IPS-15b (cell line): ENCODE results near the gene HSF2BP.

Experiments
- H3K27me3 ChIP-seq: one replicate; pipeline ENCODE4 v1.6.1; 2013; ENCODE audit warnings: low read length; ENCODE audit not compliant: control insufficient read depth, insufficient read depth
- H3K36me3 ChIP-seq: one replicate; pipeline ENCODE4 v1.6.1; 2013; ENCODE audit warnings: low read length; ENCODE audit not compliant: control insufficient read depth, insufficient read depth
- H3K4me1 ChIP-seq: one replicate; pipeline ENCODE4 v1.6.1; 2013; ENCODE audit warnings: mild to moderate bottlenecking, low read length; ENCODE audit not compliant: control insufficient read depth, insufficient read depth
- H3K4me3 ChIP-seq: one replicate; pipeline ENCODE4 v1.5.1; 2013; ENCODE audit warnings: low read depth, low read length
- H3K9ac ChIP-seq: one replicate; pipeline ENCODE4 v1.6.1; 2013; ENCODE audit warnings: low read depth, mild to moderate bottlenecking, low read length
- H3K9me3 ChIP-seq: one replicate; pipeline ENCODE4 v1.6.1; 2013; ENCODE audit warnings: mild to moderate bottlenecking, low read length; ENCODE audit not compliant: control insufficient read depth, insufficient read depth

HSF2BP gene

DNA sequence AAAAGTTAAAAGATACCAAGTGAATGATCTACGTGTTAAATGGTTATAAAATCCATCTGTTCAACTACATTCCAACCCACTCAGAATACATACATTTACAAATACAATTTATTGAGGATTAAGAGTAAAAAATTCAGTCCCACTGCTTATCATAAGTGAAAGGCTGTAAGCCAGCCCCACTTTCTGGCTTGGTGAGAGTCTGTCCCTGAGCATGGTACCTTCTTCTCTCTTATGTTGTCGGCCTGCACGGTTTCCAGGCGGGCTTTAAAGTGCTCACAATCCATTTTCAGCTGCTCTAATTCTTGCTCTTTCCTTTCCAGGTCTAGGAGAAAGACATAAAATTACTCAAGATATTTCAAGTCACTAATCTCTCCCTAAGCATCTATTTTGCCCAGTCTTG lies 15.2 kb downstream of the HSF2BP start:
- Histone ChIP-seq H3K9ac (no peak overlapping the region), H3K4me3 (no peak overlapping the region), H3K27me3 (no peaks in the 10 kb centered on the region), H3K36me3 (no peaks in the 10 kb centered on the region), H3K4me1 (peaks cover 5% of the 10 kb centered on the region), H3K9me3 (no peaks in the 10 kb centered on the region)

DNA sequence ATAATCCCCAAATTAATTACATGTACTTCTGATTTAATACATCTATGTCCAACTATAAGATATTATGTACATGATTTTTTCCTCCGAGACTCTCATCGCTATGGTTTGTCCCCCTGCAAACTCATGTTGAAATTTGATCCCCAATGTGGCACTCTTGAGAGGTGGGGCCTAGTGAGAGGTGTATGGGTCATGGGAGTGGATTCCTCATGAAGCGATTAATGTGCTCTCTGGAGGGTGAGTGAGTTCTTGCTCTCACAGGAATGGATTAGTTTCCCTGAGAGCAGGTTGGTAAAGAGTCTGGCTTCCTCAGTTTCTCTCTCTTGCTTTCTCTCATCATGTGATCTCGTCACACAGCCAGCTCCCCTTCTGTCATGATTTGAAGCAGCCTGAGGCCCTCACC lies 16.1 kb downstream of the HSF2BP start:
- H3K4me3 ChIP-seq, result no peak overlapping the region
- no peaks in the 10 kb centered on the region for H3K9me3 ChIP-seq
- H3K36me3 ChIP-seq, result no peaks in the 10 kb centered on the region
- H3K4me1 ChIP-seq, result peaks cover 5% of the 10 kb centered on the region
- no peak overlapping the region for H3K9ac ChIP-seq
- H3K27me3 ChIP-seq, result no peaks in the 10 kb centered on the region

GRCh38 chr21:43640400-43640799 lies 18.9 kb downstream of the HSF2BP start:
- Histone ChIP-seq H3K36me3 (no peaks in the 10 kb centered on the region), H3K4me3 (no peak overlapping the region), H3K4me1 (no peaks in the 10 kb centered on the region), H3K27me3 (no peaks in the 10 kb centered on the region), H3K9me3 (no peaks in the 10 kb centered on the region), H3K9ac (no peak overlapping the region)

DNA sequence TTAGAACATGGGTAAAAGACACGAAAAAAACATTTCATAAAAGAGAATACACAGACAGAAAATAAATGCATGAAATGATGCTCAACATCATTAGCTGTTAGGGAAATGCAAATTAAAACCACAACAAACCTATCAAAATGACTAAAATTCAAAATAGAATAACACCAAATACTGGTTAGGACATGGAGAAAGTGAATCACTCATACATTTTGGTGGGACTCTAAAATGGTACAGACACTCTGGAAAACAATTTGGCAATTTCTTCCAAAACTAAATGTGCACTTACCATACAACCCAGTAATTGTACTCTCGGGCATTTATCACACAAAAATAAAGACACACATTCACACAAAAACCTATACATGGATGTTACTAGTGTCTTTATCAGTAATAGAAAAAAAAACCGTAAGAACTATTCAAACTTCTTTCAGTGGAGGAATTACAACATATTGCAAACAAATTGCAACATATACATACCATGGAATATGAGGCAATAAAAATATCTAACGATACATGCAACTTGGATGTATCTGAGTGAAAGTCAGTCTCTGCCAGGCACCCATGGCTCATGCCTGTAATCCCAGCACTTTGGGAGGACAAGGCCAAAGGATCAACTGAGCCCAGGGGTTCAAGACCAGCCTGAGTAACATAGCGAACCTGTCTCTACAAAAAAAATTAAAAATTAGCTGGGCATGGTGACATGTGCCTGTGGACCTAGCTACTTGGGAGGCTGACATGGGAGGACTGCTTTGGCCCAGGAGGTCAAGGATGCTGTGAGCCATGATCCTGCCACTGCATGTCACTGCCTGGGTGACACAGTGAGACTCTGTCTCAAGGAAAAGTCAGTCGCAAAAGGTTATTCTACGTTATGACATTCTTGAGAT lies 19.6 kb downstream of the HSF2BP start:
- Histone ChIP-seq H3K36me3 (no peaks in the 10 kb centered on the region), H3K27me3 (no peaks in the 10 kb centered on the region), H3K9ac (no peak overlapping the region), H3K4me3 (no peak overlapping the region), H3K4me1 (no peaks in the 10 kb centered on the region), H3K9me3 (no peaks in the 10 kb centered on the region)

DNA sequence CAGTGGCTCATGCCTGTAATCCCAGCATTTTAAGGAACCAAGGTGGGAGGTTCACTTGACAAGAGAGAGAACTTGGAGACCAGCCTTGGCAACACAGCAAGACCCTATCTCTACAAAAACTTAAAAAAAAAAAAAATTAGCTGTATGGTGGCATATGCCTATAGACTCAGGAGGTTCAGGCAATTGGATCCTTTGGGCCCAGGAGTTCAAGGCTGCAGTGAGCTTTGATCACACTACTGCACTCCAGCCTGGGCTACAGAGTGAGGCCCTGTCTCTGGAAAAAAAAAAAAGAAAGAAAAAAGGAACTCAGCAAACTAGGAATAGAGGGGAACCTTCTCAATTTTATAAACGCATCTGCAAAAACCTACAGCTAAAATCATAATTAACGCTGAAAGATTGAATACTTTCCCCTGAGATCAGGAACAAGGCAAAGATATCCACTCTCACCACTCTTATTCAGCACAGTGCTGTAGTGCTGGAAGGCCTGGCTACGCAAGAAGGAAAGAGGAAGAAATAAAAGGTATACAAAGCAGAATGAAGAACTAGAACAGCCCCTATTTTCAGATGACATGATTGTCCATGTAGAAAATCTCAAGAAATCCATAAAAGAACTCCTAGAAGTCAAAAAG lies 21.6 kb downstream of the HSF2BP start:
- Histone ChIP-seq H3K9me3 (no peaks in the 10 kb centered on the region), H3K4me1 (no peaks in the 10 kb centered on the region), H3K27me3 (no peaks in the 10 kb centered on the region), H3K4me3 (no peak overlapping the region), H3K9ac (no peak overlapping the region), H3K36me3 (no peaks in the 10 kb centered on the region)

DNA sequence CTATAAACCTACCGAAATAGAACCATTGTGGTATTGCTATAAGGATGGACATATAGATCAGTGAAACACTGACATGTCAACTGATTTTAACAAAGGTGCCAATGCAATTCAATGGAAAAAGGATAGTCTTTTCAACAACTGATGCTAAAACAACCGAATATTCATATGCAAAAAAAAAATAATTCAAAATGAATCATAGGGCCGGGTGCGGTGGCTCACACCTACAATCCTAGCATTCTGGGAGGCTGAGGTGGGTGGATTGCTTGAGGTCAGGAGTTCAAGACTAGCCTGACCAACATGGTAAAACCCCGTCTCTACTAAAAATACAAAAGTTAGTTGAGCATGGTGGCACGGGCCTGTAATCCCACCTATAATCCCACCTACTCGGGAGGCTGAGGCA lies 23.9 kb downstream of the HSF2BP start:
- no peaks in the 10 kb centered on the region for H3K36me3 ChIP-seq
- no peak overlapping the region for H3K4me3 ChIP-seq
- H3K4me1 ChIP-seq, result no peaks in the 10 kb centered on the region
- H3K9ac ChIP-seq, result no peak overlapping the region
- no peaks in the 10 kb centered on the region for H3K27me3 ChIP-seq
- H3K9me3 ChIP-seq, result no peaks in the 10 kb centered on the region

DNA sequence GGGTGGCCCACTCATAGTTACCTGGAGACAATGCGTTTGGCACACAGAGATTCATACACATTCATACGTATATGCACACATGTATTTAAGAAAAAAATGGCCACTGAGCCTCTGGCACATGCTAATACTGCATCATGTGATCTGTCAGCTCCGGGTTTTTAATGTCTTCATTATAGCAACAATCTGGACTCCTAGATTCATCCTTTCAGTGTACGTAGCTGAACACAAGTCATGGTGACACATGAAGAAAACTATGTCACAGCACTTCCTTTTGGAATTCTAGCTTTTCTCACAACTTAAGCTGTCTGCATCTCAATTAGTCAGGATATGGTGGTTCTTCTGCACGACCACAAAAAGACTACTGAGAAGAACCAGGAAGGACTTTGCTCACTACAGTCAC lies 24.7 kb downstream of the HSF2BP start:
- Histone ChIP-seq H3K4me3 (no peak overlapping the region), H3K9ac (no peak overlapping the region), H3K4me1 (no peaks in the 10 kb centered on the region), H3K27me3 (no peaks in the 10 kb centered on the region), H3K9me3 (no peaks in the 10 kb centered on the region), H3K36me3 (no peaks in the 10 kb centered on the region)

- Histone ChIP-seq H3K4me3 (no peak overlapping the region), H3K9ac (no peak overlapping the region), H3K4me1 (no peaks in the 10 kb centered on the region), H3K9me3 (no peaks in the 10 kb centered on the region), H3K36me3 (no peaks in the 10 kb centered on the region), H3K27me3 (no peaks in the 10 kb centered on the region)
Observed at GRCh38 chr21:43632373-43632905, 26.8 kb downstream of the HSF2BP start.

GRCh38 chr21:43631411-43632107 lies 27.7 kb downstream of the HSF2BP start:
- no peaks in the 10 kb centered on the region for H3K36me3 ChIP-seq
- no peaks in the 10 kb centered on the region for H3K27me3 ChIP-seq
- H3K4me3 ChIP-seq, result no peak overlapping the region
- H3K9ac ChIP-seq, result no peak overlapping the region
- H3K9me3 ChIP-seq, result no peaks in the 10 kb centered on the region
- no peaks in the 10 kb centered on the region for H3K4me1 ChIP-seq

DNA sequence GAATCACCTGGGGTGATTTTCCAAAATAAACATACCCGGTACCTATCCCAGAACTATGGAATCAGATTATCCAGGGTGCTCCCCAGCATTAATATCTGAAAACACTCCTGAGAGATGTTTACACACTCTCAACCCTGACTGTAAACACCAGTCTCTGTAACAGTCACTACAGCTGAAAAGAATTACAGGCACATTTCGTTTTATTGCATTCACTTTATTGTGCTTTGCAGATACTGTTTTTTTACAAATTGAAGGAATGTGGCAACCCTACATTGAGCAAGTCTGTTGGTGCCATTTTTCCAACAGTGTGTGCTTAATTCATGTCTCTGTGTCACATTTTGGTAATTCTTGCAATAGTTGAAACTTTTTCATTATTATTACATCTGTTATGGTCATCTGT lies 31.8 kb downstream of the HSF2BP start:
- H3K27me3 ChIP-seq, result no peaks in the 10 kb centered on the region
- no peak overlapping the region for H3K4me3 ChIP-seq
- no peaks in the 10 kb centered on the region for H3K36me3 ChIP-seq
- H3K9me3 ChIP-seq, result no peaks in the 10 kb centered on the region
- no peak overlapping the region for H3K9ac ChIP-seq
- H3K4me1 ChIP-seq, result no peaks in the 10 kb centered on the region

DNA sequence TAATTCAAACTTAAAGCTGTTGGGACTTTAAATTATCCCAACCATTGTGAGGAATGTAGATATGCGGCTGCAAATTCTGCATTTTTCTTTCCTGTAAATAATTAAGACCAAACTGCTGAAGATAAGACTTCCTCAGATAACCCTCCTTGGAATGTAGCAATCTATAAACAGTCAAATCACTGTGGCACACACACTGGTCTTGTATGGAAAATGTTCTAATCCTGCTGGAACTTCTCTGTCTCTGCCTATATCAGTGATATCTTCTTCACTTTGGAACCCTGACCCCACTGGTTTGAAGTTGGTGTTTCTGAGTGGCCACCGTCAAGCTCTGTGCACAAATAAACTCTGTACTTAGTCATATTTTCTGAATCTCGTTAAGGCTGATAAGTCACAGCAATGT lies 32.9 kb downstream of the HSF2BP start:
- no peaks in the 10 kb centered on the region for H3K27me3 ChIP-seq
- no peaks in the 10 kb centered on the region for H3K9me3 ChIP-seq
- no peaks in the 10 kb centered on the region for H3K36me3 ChIP-seq
- H3K4me1 ChIP-seq, result no peaks in the 10 kb centered on the region
- H3K4me3 ChIP-seq, result no peak overlapping the region
- no peak overlapping the region for H3K9ac ChIP-seq
